ENCODE results near the gene CYLD. TPM values are rescaled to one million over a fixed set of nuclear protein-coding genes. Genes with fewer than 3 reads are reported as not detected.

The CYLD gene
- total RNA-seq, 1 experiment from 2014 or later: 12.5 TPM

DNA sequence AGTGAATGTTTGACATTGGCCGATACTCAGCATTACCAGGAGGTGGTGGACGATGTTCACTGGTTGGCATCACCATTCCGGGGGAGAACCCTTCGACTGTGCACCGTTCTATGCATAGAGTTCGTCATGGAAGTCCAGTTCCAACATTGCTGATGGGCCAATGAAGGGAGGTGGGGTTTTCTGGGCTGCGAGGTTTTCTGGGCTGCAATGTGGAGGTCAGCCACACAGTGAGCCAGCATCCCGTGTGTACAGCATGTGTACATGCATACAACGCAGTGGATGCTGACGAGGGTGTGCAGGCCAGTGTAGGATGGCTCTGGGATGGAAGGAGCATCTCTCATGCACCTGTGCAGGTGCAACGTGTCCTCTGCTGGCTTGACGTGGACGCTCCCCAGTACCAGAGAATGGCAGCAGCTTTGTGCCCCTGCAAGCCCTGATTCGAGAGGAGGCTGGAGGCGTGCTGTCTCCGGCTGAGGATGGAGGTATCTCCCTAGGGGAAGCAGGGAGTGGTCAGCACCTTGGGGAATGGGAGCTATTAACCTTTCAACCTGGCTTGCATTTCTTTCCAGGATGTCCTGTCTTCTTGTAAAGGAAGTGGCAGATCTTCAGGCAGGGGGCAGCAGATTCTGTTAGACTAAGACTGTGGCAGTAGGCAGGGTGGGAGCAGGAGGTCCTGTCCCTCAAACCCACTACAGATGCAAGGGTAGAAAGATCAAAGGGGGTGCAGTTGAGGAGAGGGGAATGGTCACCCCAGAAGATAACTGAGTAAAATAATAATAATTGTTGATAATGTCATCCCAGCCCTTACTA is 98.2 kb downstream of the CYLD start:
- no peak overlapping the region for H2BK120ac ChIP-seq (ENCODE audit: low read depth, low read length, poor library complexity, severe bottlenecking)
- Mint-ChIP-seq H3K4me1 (peaks cover 6 to 13% of the 10 kb centered on the region in 2 experiments), H3K27me3 (ENCODE audit: low read depth) (peaks cover 9% of the 10 kb centered on the region), H3K4me3 (no peak overlapping the region), H3K9me3 (no peaks in the 10 kb centered on the region), H3K36me3 (ENCODE audit: insufficient read depth in 1 of 3, low read depth in 3 of 3) (no peaks in the 10 kb centered on the region), H3K27ac (no peak overlapping the region; a peak in 1 of 7 replicates)
- H3K23me2 ChIP-seq (ENCODE audit: insufficient read length, low read depth, low read length, poor library complexity, severe bottlenecking): no peaks in the 10 kb centered on the region
- H3K4me2 ChIP-seq (ENCODE audit: insufficient read depth, insufficient read length, low read length): no peak overlapping the region
- H2BK15ac ChIP-seq (ENCODE audit: low read depth, low read length): no peak overlapping the region
- H4K91ac ChIP-seq (ENCODE audit: insufficient read length, low read depth, low read length): no peak overlapping the region
- TF ChIP-seq, protein P1, sequence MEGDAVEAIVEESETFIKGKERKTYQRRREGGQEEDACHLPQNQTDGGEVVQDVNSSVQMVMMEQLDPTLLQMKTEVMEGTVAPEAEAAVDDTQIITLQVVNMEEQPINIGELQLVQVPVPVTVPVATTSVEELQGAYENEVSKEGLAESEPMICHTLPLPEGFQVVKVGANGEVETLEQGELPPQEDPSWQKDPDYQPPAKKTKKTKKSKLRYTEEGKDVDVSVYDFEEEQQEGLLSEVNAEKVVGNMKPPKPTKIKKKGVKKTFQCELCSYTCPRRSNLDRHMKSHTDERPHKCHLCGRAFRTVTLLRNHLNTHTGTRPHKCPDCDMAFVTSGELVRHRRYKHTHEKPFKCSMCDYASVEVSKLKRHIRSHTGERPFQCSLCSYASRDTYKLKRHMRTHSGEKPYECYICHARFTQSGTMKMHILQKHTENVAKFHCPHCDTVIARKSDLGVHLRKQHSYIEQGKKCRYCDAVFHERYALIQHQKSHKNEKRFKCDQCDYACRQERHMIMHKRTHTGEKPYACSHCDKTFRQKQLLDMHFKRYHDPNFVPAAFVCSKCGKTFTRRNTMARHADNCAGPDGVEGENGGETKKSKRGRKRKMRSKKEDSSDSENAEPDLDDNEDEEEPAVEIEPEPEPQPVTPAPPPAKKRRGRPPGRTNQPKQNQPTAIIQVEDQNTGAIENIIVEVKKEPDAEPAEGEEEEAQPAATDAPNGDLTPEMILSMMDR (conservative IDR thresholded peaks at IDR 0.05): peak; percentile 51; the same call in 2 of the 3 replicates
- no peaks in the 10 kb centered on the region for H3K79me1 ChIP-seq (ENCODE audit: insufficient read depth, low read depth, low read length, poor library complexity, severe bottlenecking)
- H2AFZ ChIP-seq (ENCODE audit: low read length): no peak overlapping the region
- no peak overlapping the region for H4K8ac ChIP-seq (replicated peaks; ENCODE audit: insufficient read length, low read depth, low read length)
- H3K9me3 ChIP-seq (ENCODE audit: control insufficient read depth, low read depth, low read length): no peaks in the 10 kb centered on the region
- H3K9ac ChIP-seq (ENCODE audit: extremely low read depth, insufficient read length, low read length): no peak overlapping the region
- H3K27ac ChIP-seq (ENCODE audit: insufficient read length, low read depth, low read length): no peak overlapping the region
- H2AK5ac ChIP-seq (ENCODE audit: insufficient read length, low read length): no peak overlapping the region
- no peak overlapping the region for H3K4ac ChIP-seq (ENCODE audit: low read depth, low read length)
- no peak overlapping the region for H4K5ac ChIP-seq (ENCODE audit: insufficient read length, low read depth, low read length)
- no peak overlapping the region for H3T11ph ChIP-seq (ENCODE audit: low read length)
- H3K14ac ChIP-seq (ENCODE audit: insufficient read depth, low read length): no peak overlapping the region; the same call in 1 of the 2 replicates
- DNase-seq: peak; percentile 34
- H3K56ac ChIP-seq (ENCODE audit: insufficient read length, low read depth, low read length): no peak overlapping the region
- H3K4me1 ChIP-seq (ENCODE audit: insufficient read depth, low read length): peaks cover 3% of the 10 kb centered on the region; the same call in 1 of the 2 replicates
- H2BK12ac ChIP-seq (ENCODE audit: insufficient read length, low read depth, low read length): no peak overlapping the region
- H3K23ac ChIP-seq (ENCODE audit: insufficient read length, low read depth, low read length): no peak overlapping the region
- no peaks in the 10 kb centered on the region; the same call in 1 of the 2 replicates for H3K27me3 ChIP-seq (ENCODE audit: insufficient read depth, low read length)
- no CpG with 5 or more reads among the region's 16 CpGs for whole genome bisulfite sequencing (ENCODE audit: extremely low coverage, insufficient read length, low lambda C conversion rate)
- H4K20me1 ChIP-seq (ENCODE audit: control insufficient read depth, insufficient read depth, insufficient read length): peaks cover 2% of the 10 kb centered on the region
- no peaks in the 10 kb centered on the region for H3K79me2 ChIP-seq (ENCODE audit: insufficient read depth, low read length)
- H2BK5ac ChIP-seq (ENCODE audit: insufficient read length, low read length): no peak overlapping the region
- H3K18ac ChIP-seq (ENCODE audit: insufficient read length, low read depth, low read length): no peak overlapping the region
- H2BK20ac ChIP-seq (ENCODE audit: low read depth, low read length, poor library complexity, severe bottlenecking): no peak overlapping the region

Measured in H9 (cell line).